ENCODE data around the gene HSD3B1. TPM values are rescaled to one million over a fixed set of nuclear protein-coding genes. Genes with fewer than 3 reads are reported as not detected.

HSD3B1 gene
- total and polyA plus RNA-seq, 2 experiments from 2014 or later = 44.8 to 62.4 TPM

GRCh38 chr1:119504831-119505230 lies 2.2 kb upstream of the HSD3B1 start:
- no peak overlapping the region for H3K27ac ChIP-seq
- H3K4me3 ChIP-seq = no peak overlapping the region
- H3K4me2 ChIP-seq = no peak overlapping the region
- H3K36me3 ChIP-seq (replicated peaks; ENCODE audit: insufficient read depth, low read depth) = no peaks in the 10 kb centered on the region
- no peaks in the 10 kb centered on the region for H3K79me2 ChIP-seq
- WGBS (ENCODE audit: low lambda C conversion rate, missing lambda C conversion rate) = 79% methylated on average over 4 of the region's 4 CpGs
- no peaks in the 10 kb centered on the region for H3K4me1 ChIP-seq (ENCODE audit: insufficient read depth)
- H2AFZ ChIP-seq = no peak overlapping the region
- no peak for DNase-seq (ENCODE audit: low spot score)
- H3K9me3 ChIP-seq (ENCODE audit: low read depth) = no peaks in the 10 kb centered on the region
- TF ChIP-seq EZH2 (IDR thresholded peaks at IDR 0.05; ENCODE audit: borderline replicate concordance) (no peak), CTCF (IDR thresholded peaks at IDR 0.05; ENCODE audit: poor library complexity) (no peak), EZH2phosphoT487 (IDR thresholded peaks at IDR 0.05; ENCODE audit: low read depth, severe bottlenecking, unreplicated experiment) (no peak)
- H3K9me2 ChIP-seq (replicated peaks; ENCODE audit: insufficient read depth) = no peaks in the 10 kb centered on the region
- no peaks in the 10 kb centered on the region for H3K27me3 ChIP-seq
- H4K20me1 ChIP-seq (ENCODE audit: insufficient read depth, poor library complexity, severe bottlenecking) = no peaks in the 10 kb centered on the region

GRCh38 chr1:119510046-119510445 lies 3.0 kb downstream of the HSD3B1 start:
- no peak overlapping the region for H2AFZ ChIP-seq
- no peak for TF ChIP-seq EZH2phosphoT487 (IDR thresholded peaks at IDR 0.05; ENCODE audit: low read depth, severe bottlenecking, unreplicated experiment)
- no peaks in the 10 kb centered on the region for H3K9me3 ChIP-seq (ENCODE audit: low read depth)
- H3K27ac ChIP-seq = no peak overlapping the region
- no peaks in the 10 kb centered on the region for H3K4me1 ChIP-seq (ENCODE audit: insufficient read depth)
- no peak overlapping the region for H3K4me2 ChIP-seq
- H3K9me2 ChIP-seq (replicated peaks; ENCODE audit: insufficient read depth) = no peaks in the 10 kb centered on the region
- DNase-seq (ENCODE audit: low spot score) = no peak
- H3K36me3 ChIP-seq (replicated peaks; ENCODE audit: insufficient read depth, low read depth) = no peaks in the 10 kb centered on the region
- no peaks in the 10 kb centered on the region for H3K27me3 ChIP-seq
- WGBS (ENCODE audit: low lambda C conversion rate, missing lambda C conversion rate) = 94% methylated on average over 2 of the region's 2 CpGs
- no peaks in the 10 kb centered on the region for H4K20me1 ChIP-seq (ENCODE audit: insufficient read depth, poor library complexity, severe bottlenecking)
- H3K79me2 ChIP-seq = no peaks in the 10 kb centered on the region
- no peak overlapping the region for H3K4me3 ChIP-seq

- no peaks in the 10 kb centered on the region for H3K79me2 ChIP-seq
- no peak overlapping the region for H3K4me3 ChIP-seq
- H3K36me3 ChIP-seq (replicated peaks; ENCODE audit: insufficient read depth, low read depth) = no peaks in the 10 kb centered on the region
- no peaks in the 10 kb centered on the region for H3K9me2 ChIP-seq (replicated peaks; ENCODE audit: insufficient read depth)
- no peaks in the 10 kb centered on the region for H4K20me1 ChIP-seq (ENCODE audit: insufficient read depth, poor library complexity, severe bottlenecking)
- no peak for DNase-seq (ENCODE audit: low spot score)
- no peaks in the 10 kb centered on the region for H3K4me1 ChIP-seq (ENCODE audit: insufficient read depth)
- WGBS (ENCODE audit: low lambda C conversion rate, missing lambda C conversion rate) = 92% methylated on average over 5 of the region's 5 CpGs
- H3K27ac ChIP-seq = no peak overlapping the region
- no peak overlapping the region for H2AFZ ChIP-seq
- TF ChIP-seq EZH2 (IDR thresholded peaks at IDR 0.05; ENCODE audit: borderline replicate concordance) = no peak
- no peaks in the 10 kb centered on the region for H3K27me3 ChIP-seq
- H3K9me3 ChIP-seq (ENCODE audit: low read depth) = no peaks in the 10 kb centered on the region
- H3K4me2 ChIP-seq = no peak overlapping the region
Measured at GRCh38 chr1:119515221-119515620, 8.2 kb downstream of the HSD3B1 start.

- TF ChIP-seq CTCF (IDR thresholded peaks at IDR 0.05; ENCODE audit: poor library complexity) (no peak), EZH2 (IDR thresholded peaks at IDR 0.05; ENCODE audit: borderline replicate concordance) (no peak), EZH2phosphoT487 (IDR thresholded peaks at IDR 0.05; ENCODE audit: low read depth, severe bottlenecking, unreplicated experiment) (no peak)
- H3K9me2 ChIP-seq (replicated peaks; ENCODE audit: insufficient read depth) = no peaks in the 10 kb centered on the region
Measured at GRCh38 chr1:119516247-119516646, 9.2 kb downstream of the HSD3B1 start.

More at GRCh38 chr1:119516247-119516646, 9.2 kb downstream of the HSD3B1 start:
- no peaks in the 10 kb centered on the region for H3K36me3 ChIP-seq (replicated peaks; ENCODE audit: insufficient read depth, low read depth)
- no peaks in the 10 kb centered on the region for H3K9me3 ChIP-seq (ENCODE audit: low read depth)
- no peaks in the 10 kb centered on the region for H3K79me2 ChIP-seq
- no peaks in the 10 kb centered on the region for H3K27me3 ChIP-seq
- H2AFZ ChIP-seq = no peak overlapping the region
- H3K27ac ChIP-seq = no peak overlapping the region
- no peak overlapping the region for H3K4me2 ChIP-seq
- H4K20me1 ChIP-seq (ENCODE audit: insufficient read depth, poor library complexity, severe bottlenecking) = no peaks in the 10 kb centered on the region
- H3K4me3 ChIP-seq = no peak overlapping the region
- no peak for DNase-seq (ENCODE audit: low spot score)
- no peaks in the 10 kb centered on the region for H3K4me1 ChIP-seq (ENCODE audit: insufficient read depth)

Measured in hepatocyte (in vitro differentiated cells).